ENCODE results near the gene RBM15.
A peak's percentile ranks its signal among the peaks of the same experiment; 100 is the strongest.

Gene RBM15

DNA sequence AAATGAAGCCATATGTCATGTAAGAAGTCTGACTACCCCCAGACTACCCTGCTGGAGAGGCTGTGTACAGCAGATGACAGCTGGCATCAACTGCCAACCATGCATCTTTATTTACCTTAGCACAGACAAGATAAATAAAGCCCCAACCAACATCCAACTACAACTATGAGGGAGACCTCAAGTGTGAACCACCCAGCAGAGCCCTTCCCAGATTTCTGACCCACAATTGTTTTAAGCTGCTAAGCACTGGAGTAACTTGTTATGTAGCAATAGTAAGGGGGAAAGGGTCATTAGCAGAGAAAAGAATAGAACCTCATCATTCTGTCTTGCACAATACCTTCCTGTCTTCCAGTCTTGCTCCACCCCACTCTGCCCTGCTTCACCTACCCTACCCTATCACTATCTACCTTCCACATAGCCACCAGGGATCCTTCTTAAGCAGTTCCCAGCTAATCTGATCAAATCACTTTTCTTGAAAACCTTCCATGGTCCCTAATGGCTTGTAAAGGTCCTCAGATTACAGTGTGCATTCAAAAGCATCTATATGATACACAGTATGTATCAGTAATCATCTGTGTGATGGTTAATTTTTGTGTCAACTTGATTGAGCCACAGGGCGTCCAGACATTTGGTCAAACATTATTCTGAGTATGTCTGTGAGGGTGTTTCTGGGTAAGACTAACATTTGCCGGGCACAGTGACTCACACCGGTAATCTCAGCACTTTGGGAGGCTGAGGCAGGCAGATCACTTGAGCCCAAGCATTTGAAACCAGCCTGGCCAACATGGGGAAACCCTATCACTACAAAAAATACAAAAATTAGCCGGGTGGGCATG, 19.6 kb upstream of the RBM15 start:
- no peak for DNase-seq (ENCODE audit: low read depth)

DNA sequence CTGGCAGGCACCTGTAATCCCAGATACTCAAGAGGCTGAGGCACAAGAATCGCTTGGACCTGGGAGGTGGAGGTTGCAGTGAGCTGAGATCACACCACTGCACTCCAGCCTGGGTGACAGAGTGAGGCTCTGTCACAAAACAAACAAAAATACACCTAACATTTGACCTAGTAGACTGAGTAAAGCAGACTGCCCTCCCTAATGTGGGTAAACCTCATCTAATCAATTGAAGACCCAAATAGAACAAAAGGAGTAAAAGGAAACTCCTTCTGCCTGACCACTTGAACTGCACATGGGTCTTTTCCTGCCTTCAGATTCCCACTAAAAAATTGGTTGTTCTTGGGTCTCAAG, 19.0 kb upstream of the RBM15 start:
- DNase-seq (ENCODE audit: low read depth): no peak

DNA sequence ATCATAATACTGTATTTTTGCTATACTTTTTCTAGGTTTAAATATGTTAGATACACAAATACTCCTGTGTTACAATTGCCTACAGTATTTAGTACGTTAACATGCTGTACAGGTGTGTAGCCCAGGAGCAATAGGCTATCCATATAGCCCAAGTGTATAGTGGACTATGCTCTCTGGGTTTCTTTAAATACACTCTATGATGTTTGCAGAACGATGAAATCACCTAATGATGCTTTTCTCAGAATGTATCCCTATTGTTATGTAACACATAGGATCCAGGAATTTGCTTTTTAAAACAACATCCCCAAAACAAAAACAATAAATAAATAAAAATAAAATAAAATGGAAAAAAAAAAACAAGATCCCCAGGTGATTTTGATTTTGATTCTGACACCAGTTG, 18.1 kb upstream of the RBM15 start:
- no peak for DNase-seq (ENCODE audit: low read depth)

DNA sequence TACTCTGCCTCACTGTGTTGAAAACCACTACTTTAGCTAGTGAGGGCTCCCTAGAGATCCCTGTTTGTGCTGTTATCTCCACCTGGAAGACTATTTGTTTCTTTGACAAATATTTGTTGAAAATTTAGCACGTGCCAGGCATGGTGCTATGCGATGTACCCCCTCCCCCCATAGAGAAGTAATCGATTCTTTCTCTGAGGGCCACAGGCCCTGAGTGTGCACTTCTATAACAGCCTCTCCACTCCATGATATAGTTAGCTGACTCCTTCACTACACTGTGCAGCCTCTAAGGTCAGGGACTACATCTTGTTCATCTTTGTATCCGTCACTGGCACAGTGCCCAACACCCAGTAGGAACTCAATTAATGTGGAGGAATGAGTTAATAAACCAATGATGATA, 17.3 kb upstream of the RBM15 start:
- DNase-seq (ENCODE audit: low read depth): no peak

DNA sequence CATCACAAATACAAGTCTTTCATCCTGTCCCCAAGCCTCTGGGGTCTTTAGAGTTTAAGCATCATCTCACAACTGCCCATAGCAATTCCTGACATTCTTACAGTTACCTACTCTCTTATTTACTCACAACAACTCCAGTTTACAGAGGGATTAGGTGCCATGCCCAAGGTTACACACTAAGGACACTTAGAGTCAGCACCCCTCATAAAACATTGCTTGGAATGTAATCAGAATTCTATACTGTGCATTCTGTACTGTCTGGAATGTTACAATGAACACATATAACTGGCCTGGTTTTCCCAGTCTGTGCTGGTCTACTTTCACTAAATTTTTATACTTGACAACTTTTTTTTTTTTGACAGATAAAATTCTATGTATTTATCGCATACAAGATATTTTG, 14.5 kb upstream of the RBM15 start:
- no peak for DNase-seq (ENCODE audit: low read depth)

DNA sequence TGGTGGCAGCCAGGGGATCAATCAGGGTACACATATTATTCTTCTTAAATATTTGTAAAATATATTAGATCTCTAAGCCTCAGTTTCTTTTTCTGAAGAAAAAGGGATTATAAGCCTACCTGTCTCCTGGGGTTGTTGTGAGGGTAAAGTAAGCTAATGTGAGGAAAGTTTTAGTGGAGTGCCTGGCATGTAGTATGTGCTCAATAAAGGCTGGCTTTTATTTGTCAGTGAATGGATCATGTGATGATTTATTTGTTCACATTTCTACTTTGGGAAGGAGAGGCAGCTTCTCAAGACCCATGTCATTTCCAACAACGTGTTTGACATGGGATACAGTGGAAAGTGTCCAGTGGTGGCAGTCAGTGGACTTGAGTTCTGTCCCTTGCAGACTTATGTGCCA, 12.4 kb upstream of the RBM15 start:
- DNase-seq (ENCODE audit: low read depth): no peak

DNA sequence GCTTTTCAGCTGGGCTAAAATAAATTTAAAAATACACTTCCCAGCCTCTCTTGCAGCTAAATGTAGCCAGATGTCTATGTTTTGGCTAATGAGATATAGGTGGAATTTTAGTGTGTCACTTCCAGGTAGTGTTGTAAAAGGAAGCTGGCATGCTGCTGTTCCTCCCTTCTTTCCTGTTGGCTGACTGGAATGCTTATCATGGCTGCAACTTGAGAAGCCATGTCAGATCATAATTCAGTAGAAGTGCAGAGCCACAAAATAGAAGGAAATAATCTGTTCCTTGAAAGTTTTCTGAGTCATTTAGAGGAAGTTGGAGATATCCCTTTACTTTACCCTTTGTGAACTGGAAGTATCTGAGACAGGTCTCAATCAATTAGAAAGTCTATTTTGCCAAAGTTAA, 10.9 kb upstream of the RBM15 start:
- DNase-seq (ENCODE audit: low read depth): no peak

DNA sequence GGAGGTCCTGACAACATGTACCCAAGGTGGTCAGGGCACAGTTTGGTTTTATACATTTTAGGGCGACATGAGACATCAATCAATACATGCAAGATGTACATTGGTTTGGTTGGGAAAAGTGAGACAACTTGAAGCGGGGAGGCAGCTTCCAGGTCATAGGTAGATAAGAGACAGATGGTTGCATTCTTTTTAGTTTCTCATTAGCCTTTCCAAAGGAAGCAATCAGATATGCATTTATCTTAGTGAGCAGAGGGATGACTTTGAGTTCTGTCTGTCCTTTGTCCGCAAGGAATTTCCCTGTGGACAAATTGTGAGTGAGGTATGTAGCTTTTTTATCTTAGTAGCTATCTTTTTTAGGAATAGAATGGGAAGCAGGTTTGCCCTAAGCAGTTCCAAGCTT, 10.5 kb upstream of the RBM15 start:
- DNase-seq (ENCODE audit: low read depth): no peak

DNA sequence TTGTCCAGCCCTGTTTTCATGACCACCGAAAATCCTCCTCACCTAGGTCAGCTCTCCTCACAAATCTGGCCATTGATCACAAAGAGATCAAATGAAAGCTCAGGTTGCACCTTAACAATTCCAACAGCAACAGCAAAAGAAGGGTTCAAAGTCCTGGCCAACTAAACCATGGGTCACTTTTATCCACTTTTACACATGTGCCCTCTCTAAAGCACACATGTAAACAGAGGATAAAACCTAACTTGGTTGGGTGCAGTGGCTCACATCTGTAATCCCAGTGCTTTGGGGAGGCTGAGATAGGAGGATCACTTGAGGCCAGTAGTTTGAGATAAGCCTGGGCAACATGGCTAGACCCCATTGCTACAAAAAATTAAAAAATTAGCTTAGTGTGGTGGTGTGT, 3.9 kb upstream of the RBM15 start:
- no peak for DNase-seq (ENCODE audit: low read depth)

DNA sequence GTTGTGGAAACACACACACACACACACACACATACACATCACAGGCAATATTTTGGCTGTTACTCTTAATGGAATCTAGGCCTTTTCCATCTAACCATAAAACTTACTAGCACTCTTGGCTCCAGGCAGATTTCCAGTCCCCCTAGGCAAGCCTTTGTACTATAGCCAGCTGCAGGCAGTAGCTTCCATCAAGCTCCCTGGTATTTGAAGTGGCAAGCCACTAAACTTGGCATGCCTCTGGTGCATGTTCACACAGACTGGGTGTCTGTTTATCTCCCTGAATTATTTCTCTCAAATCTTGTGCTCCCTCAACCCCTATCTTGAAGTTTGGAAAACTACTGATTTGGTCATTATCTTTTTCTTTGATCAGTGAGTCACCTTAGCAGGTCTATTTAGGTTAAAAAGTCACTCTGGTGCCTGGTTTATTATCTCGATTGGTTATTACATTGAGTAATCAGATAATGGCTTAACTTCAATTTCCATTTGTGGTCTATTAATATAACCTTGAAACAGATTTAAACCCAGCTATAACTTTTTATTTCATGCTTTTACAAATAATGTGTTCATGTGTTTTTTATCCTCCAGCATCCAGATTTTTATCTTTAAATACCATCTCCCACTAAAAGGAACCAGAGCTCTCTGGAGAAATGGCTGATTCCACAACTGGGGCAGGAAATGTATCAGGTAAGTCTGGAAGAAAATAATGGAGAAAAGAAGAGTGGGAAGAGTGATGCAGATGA, 2.7 kb upstream of the RBM15 start:
- DNase-seq (ENCODE audit: low read depth): peak; percentile 25

DNA sequence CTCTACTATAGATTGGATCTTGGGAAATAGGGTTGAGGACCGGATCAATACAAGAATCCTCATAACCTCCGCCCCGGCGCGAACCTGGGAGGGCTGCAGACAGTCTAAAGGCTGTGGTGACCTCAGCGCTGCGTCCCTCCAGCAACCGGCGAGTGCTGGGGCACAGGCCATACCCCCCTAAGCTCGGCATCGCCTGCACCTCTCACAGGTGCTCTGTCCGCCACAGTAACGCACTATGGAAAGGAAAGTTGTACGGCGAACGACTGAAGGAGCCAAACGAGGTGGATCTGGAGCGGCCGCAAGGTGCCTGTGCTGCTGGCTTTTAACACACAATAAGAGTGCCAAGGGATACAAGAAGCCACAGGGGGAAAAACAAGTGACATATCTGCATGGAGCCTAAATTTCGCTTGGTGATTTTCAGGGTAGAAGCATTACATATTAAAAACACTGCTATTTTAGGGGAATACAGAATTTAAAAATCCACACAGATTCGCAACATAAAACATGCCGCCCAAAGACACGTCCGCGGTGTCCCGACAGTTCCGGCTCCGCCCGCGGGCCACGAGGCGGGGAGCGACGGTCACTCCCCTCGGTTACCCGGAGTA, 1.4 kb upstream of the RBM15 start:
- no peak for DNase-seq (ENCODE audit: low read depth)

DNA sequence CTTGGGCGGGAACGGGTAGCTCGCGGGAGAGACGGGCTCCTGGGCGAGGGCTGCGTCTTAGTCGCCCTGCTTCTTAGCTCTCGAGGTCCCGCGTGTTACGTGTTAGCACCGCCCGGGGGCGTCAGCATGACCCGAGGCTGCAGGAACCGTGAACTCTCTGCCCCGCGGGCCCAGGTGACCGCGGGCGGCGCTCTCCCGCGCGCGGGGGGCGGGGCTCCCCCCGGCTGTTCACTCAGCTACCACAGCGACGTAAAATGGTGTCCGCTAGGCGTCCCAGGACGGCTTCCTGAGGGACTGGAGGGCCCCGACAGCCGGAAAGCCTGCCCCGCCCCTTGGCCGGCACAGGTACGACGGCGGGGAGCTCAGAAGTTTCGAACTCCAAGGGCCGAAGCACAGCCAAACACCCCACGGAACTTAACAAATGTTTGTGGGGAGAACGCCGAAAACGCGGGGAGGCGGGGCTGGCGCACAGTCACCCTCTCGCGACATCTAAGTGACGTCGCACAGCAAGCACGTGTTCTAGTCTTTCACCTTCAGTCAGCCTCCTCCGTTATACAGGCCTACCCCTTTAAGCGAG, 780 bp upstream of the RBM15 start:
- peak; percentile 77 for DNase-seq (ENCODE audit: low read depth)

DNA sequence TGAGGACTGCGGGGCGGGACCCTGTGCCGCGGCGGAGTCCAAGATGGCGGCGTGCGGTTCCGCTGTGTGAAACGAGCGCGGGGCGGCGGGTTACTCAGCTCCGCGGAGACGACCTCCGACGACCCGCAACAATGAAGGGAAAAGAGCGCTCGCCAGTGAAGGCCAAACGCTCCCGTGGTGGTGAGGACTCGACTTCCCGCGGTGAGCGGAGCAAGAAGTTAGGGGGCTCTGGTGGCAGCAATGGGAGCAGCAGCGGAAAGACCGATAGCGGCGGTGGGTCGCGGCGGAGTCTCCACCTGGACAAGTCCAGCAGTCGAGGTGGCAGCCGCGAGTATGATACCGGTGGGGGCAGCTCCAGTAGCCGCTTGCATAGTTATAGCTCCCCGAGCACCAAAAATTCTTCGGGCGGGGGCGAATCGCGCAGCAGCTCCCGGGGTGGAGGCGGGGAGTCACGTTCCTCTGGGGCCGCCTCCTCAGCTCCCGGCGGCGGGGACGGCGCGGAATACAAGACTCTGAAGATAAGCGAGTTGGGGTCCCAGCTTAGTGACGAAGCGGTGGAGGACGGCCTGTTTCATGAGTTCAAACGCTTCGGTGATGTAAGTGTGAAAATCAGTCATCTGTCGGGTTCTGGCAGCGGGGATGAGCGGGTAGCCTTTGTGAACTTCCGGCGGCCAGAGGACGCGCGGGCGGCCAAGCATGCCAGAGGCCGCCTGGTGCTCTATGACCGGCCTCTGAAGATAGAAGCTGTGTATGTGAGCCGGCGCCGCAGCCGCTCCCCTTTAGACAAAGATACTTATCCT, 430 bp downstream of the RBM15 start:
- DNase-seq (ENCODE audit: low read depth): peak; percentile 18

DNA sequence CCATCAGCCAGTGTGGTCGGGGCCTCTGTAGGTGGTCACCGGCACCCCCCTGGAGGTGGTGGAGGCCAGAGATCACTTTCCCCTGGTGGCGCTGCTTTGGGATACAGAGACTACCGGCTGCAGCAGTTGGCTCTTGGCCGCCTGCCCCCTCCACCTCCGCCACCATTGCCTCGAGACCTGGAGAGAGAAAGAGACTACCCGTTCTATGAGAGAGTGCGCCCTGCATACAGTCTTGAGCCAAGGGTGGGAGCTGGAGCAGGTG, 961 bp downstream of the RBM15 start:
- no peak for DNase-seq (ENCODE audit: low read depth)

DNA sequence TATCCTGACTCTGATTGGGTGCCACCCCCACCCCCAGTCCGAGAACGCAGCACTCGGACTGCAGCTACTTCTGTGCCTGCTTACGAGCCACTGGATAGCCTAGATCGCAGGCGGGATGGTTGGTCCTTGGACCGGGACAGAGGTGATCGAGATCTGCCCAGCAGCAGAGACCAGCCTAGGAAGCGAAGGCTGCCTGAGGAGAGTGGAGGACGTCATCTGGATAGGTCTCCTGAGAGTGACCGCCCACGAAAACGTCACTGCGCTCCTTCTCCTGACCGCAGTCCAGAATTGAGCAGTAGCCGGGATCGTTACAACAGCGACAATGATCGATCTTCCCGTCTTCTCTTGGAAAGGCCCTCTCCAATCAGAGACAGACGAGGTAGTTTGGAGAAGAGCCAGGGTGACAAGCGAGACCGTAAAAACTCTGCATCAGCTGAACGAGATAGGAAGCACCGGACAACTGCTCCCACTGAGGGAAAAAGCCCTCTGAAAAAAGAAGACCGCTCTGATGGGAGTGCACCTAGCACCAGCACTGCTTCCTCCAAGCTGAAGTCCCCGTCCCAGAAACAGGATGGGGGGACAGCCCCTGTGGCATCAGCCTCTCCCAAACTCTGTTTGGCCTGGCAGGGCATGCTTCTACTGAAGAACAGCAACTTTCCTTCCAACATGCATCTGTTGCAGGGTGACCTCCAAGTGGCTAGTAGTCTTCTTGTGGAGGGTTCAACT, 2.1 kb downstream of the RBM15 start:
- no peak for DNase-seq (ENCODE audit: low read depth)

DNA sequence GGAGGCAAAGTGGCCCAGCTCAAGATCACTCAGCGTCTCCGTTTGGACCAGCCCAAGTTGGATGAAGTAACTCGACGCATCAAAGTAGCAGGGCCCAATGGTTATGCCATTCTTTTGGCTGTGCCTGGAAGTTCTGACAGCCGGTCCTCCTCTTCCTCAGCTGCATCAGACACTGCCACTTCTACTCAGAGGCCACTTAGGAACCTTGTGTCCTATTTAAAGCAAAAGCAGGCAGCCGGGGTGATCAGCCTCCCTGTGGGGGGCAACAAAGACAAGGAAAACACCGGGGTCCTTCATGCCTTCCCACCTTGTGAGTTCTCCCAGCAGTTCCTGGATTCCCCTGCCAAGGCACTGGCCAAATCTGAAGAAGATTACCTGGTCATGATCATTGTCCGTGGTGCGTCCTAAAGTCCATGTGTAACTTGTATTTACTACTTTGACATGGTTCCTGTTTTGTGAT, 2.7 kb downstream of the RBM15 start:
- no peak for DNase-seq (ENCODE audit: low read depth)

DNA sequence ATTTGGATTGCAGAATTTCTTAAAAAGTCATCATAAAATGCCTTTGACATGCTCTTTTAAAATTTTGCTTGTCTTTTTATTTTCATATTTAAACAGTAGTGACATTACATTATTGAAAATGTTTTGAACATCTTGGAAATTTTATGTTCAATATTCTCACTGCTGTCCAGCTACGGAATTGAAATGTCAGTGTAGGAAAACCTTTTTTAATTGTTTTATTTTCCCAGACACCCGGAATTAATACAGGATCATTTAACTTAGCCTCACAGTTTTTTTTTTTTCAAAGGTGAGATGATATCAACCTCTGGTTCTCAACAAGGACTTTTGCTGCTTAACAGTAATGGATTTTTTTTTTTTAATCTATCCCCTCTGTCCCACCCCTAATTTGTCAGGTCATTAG, 4.1 kb downstream of the RBM15 start:
- no peak for DNase-seq (ENCODE audit: low read depth)

DNA sequence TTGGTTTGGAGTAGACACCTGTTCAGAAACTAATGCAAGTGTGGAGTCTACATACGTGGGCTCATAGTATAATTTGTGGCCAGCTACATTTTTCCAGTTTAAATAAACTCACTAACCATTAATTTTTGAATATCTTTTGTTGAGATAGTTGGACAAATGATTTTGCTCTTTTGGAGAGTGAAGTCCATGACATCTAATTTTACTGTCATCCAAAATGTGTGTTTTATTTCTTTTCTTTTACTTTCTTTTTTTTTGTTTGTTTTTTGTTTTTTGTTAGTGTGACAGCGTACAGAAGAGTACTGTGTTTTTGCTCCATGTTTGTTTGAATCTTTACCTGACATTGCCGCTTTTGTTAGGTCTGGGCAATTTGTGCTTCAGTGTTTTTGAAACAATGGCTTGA, 5.0 kb downstream of the RBM15 start:
- DNase-seq (ENCODE audit: low read depth): no peak

DNA sequence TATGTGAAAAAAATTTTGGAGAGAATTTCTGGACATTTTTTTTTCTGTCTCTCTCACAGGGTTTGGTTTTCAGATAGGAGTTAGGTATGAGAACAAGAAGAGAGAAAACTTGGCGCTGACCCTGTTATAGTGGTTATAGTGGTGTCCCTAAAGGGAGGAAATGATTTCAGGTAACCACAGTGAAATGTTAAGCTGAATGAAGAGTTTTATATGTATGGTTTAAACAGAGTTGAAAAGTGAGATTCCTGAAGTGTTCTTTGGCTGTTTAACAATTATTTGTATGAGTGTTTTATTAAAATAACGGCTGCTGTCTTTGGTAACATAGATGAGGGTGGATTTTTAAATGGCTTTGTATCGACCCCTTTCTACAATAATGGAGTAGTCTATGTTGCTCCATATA, 6.3 kb downstream of the RBM15 start:
- no peak for DNase-seq (ENCODE audit: low read depth)

DNA sequence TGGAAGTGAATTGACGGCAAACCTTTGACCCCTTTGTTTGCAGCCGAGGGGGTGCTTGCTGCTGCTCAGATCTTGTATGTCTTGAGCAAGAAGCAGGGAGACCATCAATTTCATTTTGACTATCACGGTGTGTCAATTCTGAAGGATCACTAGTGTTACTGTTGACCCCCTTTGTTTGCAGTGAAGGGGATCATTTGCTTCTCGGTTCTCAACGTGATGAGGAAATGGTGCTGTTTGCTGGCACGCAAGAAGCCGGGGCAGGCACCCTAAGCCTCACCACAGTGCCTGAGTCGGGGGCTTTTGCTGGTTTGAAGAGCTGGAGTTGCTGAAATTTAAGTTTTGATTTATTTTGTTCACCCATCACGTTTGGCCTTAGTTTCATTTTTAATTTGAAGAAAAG, 7.5 kb downstream of the RBM15 start:
- DNase-seq (ENCODE audit: low read depth): no peak

DNA sequence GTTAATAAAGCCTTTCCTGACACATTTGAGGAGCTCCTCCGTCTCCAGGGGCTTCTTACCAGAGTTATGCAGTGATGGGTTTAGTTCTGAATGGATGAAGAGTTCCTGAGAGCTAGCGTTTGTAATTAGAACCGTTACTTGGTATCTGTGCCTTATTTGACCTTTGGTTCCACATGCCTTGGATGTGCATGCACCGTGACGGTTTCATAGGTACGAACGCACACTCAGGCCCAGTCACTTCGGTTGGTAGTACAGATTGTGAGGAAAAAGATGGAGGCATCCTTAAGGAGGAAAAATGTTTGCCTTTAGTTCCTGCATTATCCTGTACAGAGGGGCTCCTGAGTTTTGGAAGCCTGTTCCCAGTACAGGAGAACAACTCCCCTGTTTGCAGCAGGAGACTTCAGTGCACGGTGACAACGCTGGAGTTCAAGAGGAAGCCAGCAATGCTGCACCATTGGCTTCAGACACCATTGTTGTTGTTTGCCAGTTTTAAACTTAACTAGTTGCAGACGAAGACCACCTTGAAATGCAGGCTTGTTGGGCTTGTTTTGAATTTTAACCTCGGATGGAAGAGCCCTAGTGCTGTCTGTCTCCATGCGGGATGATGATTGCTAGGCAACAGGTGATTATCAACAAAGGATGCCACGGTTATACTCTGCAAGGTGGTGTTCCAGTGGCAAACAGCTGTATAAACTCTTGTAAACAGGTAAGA, 8.2 kb downstream of the RBM15 start:
- no peak for DNase-seq (ENCODE audit: low read depth)

Measured in GM04504 (cell line).